Measurements from ENCODE around the gene GPR156.
"Not testable (repeated sequence)": the region's sequence is repeated elsewhere in the genome, so short reads cannot be mapped to it uniquely, and the experiment has no call there.

The GPR156 gene

GRCh38 chr3:120161902-120162301 is 123.1 kb downstream of the GPR156 start:
- DNase-seq (ENCODE audit: low spot score): no peak

GRCh38 chr3:120160050-120160449 is 125.0 kb downstream of the GPR156 start:
- peak; percentile 50 for DNase-seq (ENCODE audit: low spot score)

- DNase-seq (ENCODE audit: low spot score): no peak
These were observed 127.3 kb downstream of the GPR156 start for GRCh38 chr3:120157681-120158080.

- DNase-seq (ENCODE audit: low spot score): no peak
These were observed 127.9 kb downstream of the GPR156 start for GRCh38 chr3:120157113-120157512.

- no peak for DNase-seq (ENCODE audit: low spot score)
These were observed 128.3 kb downstream of the GPR156 start for GRCh38 chr3:120156699-120157098.

- not testable (repeated sequence) for DNase-seq (ENCODE audit: low spot score)
These were observed 129.3 kb downstream of the GPR156 start for GRCh38 chr3:120155694-120156093.

- DNase-seq (ENCODE audit: low spot score): no peak
These were observed 129.9 kb downstream of the GPR156 start for GRCh38 chr3:120155108-120155507.

GRCh38 chr3:120153294-120153693 is 131.7 kb downstream of the GPR156 start:
- DNase-seq (ENCODE audit: low spot score): no peak

- DNase-seq (ENCODE audit: low spot score): no peak
These were observed 133.2 kb downstream of the GPR156 start for GRCh38 chr3:120151791-120152190.

GRCh38 chr3:120148187-120148949 is 136.7 kb downstream of the GPR156 start:
- DNase-seq (ENCODE audit: low spot score): no peak

- DNase-seq (ENCODE audit: low spot score): no peak
These were observed 137.8 kb downstream of the GPR156 start for GRCh38 chr3:120147072-120147871.

- no peak for DNase-seq (ENCODE audit: low spot score)
These were observed 139.3 kb downstream of the GPR156 start for GRCh38 chr3:120145542-120146285.

GRCh38 chr3:120144267-120144666 is 140.8 kb downstream of the GPR156 start:
- DNase-seq (ENCODE audit: low spot score): peak; percentile 40

- no peak for DNase-seq (ENCODE audit: low spot score)
These were observed 141.3 kb downstream of the GPR156 start for GRCh38 chr3:120143676-120144075.

- DNase-seq (ENCODE audit: low spot score): no peak
These were observed 142.8 kb downstream of the GPR156 start for GRCh38 chr3:120142236-120142635.

- no peak for DNase-seq (ENCODE audit: low spot score)
These were observed 144.8 kb downstream of the GPR156 start for GRCh38 chr3:120140098-120140742.

GRCh38 chr3:120139140-120139539 is 145.9 kb downstream of the GPR156 start:
- DNase-seq (ENCODE audit: low spot score): no peak

GRCh38 chr3:120137548-120137947 is 147.5 kb downstream of the GPR156 start:
- peak; percentile 27 for DNase-seq (ENCODE audit: low spot score)

GRCh38 chr3:120130656-120131055 is 154.4 kb downstream of the GPR156 start:
- DNase-seq (ENCODE audit: low spot score): no peak

- no peak for DNase-seq (ENCODE audit: low spot score)
These were observed 155.1 kb downstream of the GPR156 start for GRCh38 chr3:120129718-120130513.

GRCh38 chr3:120129051-120129450 is 156.0 kb downstream of the GPR156 start:
- DNase-seq (ENCODE audit: low spot score): no peak

Data from HuH-7 (cell line).